GM21528 (cell line): Measurements from ENCODE around the gene FES.
"Not testable (repeated sequence)": the region's sequence is repeated elsewhere in the genome, so short reads cannot be mapped to it uniquely, and the experiment has no call there.

Experiments used
- ATAC-seq: cut with Tn5 transposase; IDR thresholded peaks from one replicate; pipeline ENCODE4 v1.9.1; 2021; ENCODE audit warnings: mild to moderate bottlenecking, moderate library complexity; ENCODE audit not compliant: unreplicated experiment, low FRiP score

FES gene

DNA sequence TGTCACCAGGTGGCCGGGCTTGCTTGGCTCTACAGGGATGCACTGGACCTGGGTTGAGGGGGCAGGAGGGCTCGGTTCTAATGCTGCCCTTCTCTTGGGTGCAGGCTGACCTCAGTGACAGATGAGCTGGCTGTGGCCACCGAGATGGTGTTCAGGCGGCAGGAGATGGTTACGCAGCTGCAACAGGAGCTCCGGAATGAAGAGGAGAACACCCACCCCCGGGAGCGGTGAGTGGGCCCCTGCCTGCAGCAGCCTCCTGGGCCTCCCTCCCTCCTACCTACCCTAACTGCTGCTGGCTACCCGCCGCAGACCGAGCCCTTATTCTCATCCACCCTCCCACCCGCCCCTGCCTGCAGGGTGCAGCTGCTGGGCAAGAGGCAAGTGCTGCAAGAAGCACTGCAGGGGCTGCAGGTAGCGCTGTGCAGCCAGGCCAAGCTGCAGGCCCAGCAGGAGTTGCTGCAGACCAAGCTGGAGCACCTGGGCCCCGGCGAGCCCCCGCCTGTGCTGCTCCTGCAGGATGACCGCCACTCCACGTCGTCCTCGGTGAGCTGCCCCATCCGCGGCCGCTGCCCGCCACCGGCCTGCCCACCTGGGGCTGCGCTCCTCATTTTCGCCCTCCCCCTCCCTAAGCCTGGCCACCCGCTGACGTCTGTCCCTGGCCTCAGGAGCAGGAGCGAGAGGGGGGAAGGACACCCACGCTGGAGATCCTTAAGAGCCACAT, 5.6 kb downstream of the FES start:
- ATAC-seq = no peak

DNA sequence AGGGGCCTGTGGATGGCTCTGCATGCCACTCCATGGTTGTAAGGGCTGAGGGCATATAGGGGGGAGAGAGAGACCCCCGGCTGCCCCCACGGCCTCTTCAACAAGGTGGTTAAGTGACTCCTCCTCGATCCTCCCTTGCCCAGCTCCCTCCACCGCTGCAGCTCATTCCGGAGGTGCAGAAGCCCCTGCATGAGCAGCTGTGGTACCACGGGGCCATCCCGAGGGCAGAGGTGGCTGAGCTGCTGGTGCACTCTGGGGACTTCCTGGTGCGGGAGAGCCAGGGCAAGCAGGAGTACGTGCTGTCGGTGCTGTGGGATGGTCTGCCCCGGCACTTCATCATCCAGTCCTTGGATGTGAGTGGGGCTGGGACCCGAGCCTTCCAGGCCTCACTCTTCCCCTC, 6.5 kb downstream of the FES start:
- ATAC-seq = no peak

DNA sequence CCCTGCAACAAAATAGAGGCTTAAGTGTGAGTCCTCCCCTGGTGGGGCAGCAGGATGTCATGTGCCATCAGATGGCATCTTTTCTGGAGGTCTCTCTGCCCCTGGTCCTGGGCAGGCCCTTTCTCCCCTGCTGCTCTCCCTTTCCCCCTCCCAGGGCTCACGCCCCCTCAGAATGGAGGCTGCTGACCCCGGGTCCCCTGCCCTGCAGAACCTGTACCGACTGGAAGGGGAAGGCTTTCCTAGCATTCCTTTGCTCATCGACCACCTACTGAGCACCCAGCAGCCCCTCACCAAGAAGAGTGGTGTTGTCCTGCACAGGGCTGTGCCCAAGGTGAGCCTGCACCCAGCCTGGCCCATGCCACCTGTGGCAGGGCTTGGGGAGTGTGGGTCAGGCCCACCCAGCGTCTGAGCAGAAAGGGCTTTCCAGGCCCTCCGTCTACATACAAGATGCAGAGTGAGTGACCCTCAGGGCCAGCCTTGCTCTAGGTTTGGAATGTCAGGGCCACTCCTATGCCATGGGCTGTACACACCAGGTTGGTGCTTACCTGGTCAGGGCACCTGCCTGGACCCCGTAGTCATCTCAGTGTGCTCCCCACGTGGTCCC, 7.1 kb downstream of the FES start:
- no peak for ATAC-seq

DNA sequence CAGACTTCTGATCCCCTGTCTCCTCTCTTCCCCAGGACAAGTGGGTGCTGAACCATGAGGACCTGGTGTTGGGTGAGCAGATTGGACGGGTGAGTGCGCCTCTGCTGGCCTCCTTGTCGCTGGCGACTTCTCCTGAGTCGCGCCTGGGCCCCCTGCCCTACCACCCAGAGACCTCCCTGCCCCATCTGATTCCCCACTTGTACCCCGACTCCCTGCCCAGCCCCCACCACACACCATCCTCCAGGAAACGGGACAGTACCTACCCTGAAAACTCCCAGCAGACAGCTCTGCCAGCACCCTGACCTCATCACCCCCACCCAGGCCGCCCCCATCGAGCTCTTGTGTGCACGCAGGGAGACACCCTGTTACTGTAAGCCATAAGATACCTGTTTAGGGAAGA, 7.7 kb downstream of the FES start:
- ATAC-seq = no peak

DNA sequence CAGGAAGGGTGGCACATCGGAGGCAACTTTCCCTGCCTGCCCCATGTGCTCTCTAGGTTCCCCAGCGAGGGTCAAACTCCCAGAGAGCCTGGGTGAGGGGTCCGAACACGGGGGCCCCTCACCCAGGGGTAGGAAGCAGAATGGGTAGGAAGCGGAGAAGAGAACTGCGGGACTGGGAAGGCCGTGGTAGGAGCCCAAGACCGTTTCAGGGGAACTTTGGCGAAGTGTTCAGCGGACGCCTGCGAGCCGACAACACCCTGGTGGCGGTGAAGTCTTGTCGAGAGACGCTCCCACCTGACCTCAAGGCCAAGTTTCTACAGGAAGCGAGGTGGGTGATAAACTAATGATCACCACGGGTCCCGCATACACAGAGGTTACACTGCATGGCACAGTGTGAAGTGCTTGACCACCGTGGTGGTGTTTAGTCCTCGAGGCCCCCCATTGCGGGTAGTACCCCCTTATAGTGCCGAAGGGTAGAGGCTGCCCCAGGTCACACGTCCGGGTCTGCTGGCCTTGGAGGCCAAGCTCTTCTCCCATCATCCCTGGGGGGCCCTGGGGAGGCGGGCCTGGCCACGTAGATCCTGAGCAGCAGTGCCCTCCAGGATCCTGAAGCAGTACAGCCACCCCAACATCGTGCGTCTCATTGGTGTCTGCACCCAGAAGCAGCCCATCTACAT, 8.3 kb downstream of the FES start:
- ATAC-seq = no peak

DNA sequence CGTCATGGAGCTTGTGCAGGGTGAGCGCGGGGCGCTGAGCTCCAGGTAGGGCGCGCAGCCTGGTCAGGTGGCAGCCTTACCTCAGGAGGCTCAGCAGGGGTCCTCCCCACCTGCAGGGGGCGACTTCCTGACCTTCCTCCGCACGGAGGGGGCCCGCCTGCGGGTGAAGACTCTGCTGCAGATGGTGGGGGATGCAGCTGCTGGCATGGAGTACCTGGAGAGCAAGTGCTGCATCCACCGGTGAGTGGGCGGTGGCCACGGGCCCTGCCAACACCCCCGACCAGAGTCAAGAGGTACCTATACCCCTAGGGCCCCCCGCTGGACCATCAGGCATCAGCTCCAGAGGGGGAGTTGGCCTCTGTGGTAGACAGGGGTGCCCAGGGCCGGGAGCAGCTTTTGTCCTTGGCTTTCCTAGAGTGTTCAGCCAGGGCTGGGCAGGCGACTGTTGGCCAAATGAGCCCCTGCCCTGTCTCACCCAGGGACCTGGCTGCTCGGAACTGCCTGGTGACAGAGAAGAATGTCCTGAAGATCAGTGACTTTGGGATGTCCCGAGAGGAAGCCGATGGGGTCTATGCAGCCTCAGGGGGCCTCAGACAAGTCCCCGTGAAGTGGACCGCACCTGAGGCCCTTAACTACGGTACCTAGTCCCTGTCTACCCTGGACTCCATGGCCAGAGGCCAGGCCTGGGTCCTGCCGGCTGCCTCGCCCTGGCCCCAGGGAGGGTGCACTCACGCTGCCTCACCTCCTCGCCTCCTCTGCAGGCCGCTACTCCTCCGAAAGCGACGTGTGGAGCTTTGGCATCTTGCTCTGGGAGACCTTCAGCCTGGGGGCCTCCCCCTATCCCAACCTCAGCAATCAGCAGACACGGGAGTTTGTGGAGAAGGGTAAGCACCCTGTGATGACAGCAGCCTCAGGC, 9.1 kb downstream of the FES start:
- no peak for ATAC-seq

DNA sequence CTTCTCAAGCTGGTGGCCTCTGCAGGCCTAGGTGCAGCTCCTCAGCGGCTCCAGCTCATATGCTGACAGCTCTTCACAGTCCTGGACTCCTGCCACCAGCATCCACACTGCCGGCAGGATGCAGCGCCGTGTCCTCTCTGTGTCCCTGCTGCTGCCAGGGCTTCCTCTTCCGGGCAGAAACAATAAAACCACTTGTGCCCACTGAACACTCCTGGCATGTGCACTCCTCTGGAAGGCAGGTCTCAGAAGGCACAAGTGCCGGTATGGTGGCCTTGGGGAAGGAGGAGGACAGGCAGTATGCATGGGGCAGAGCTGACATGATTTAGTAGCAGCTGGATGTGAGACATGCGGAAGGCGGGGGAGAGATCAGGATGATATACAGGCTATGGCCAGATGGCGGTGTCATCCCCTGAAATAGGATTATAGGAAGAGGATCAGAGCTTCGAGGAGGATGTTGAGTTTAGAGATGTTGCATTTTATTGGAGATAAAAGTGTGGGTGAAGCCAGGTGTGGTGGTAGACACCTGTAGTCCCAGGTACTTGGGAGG, 11.3 kb downstream of the FES start:
- ATAC-seq = no peak

DNA sequence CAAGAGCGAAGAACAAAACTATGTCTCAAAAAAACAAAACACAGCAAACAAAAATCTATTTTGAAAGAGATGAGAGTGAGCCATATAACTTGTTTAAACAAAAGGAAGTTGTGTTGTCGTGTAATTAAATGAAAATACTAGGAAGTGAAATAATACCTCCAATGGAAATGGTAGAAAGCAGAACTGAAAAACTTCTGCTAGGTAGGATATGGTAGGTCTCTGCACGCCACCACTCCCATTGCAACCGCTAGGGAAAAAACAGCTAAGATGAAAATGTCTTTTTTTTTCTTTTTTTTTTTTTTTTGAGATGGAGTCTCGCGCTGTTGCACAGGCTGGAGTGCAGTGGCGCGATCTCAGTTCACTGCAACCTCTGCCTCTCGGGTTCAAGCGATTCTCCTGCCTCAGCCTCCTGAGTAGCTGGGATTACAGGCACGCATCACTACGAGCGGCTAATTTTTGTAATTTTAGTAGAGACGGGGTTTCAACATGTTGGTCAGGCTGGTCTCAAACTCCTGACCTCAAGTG, 12.9 kb downstream of the FES start:
- ATAC-seq = not testable (repeated sequence)

DNA sequence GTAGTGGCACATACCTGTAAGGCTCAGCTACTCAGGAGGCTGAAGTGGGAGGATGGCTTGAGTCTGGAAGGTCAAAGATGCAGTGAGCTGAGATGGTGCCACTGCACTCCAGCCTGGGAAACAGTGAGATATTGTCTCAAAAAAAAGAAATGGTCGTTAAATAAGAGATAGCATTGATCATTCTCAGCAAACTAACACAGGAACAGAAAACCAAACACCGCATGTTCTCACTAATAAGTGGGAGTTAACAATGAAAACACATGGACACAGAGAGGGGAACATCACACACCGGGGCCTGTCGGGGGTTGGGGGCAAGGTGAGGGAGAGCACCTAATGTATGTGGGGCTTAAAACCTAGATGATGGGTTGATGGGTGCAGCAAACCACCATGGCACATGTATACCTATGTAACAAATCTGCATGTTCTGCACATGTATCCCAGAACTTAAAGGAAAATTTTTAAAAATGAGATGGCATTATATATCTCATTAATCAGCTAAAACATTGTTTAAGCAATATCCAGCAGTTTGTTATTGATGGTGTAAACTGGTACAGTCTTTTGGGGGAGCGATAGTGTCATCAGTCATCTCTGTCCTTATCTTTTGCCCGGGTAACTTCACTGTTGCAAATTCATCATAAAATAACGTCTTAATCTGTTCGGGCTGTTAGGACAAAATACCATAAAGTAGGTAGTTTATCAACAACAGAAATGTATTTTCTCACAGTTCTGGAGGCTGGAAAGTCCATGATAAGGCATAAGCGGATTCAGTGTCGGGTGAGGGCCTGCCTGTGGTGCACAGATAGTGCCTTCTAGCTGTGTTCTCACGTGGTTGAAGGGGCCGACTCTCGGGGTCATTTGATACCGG, 17.1 kb downstream of the FES start:
- no peak for ATAC-seq

DNA sequence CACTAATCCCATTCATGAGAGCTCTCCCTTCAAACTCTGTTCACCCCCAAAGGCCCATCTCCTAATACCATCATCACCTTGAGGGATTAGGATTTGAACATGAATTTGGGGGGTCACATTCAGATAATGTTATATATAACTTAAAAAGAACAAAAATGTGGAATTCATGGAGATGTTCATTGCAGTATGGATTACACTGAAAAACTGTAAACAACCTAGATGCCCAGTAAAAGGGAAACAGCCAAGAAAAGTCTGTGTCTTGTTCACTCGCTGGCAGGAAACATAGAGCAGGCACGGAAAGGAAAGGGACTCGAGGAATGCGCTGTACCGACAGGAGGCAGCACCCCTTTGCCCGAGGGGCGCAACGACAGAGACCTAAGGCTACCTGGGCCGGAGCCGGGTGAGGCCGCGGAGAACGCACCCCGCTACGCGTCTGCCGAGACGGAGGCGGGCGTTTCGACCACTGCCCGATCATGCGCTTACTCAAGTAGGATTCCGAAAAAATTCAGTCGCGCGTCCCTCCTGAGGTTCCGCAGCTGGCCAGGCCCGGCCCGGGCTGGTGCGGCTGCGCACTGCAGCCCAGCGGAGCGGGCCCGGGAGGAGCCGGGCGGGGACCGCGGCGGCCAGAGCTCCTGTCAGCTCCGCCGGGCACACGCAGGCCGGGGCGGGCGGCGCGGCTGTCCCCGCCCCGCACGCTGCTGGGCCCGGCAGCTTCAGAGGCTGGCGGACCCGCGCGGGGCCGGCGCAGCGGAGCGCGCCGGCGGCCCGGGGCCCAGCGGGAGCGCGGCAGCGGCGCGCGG, 17.9 kb downstream of the FES start:
- ATAC-seq = peak; percentile 72

DNA sequence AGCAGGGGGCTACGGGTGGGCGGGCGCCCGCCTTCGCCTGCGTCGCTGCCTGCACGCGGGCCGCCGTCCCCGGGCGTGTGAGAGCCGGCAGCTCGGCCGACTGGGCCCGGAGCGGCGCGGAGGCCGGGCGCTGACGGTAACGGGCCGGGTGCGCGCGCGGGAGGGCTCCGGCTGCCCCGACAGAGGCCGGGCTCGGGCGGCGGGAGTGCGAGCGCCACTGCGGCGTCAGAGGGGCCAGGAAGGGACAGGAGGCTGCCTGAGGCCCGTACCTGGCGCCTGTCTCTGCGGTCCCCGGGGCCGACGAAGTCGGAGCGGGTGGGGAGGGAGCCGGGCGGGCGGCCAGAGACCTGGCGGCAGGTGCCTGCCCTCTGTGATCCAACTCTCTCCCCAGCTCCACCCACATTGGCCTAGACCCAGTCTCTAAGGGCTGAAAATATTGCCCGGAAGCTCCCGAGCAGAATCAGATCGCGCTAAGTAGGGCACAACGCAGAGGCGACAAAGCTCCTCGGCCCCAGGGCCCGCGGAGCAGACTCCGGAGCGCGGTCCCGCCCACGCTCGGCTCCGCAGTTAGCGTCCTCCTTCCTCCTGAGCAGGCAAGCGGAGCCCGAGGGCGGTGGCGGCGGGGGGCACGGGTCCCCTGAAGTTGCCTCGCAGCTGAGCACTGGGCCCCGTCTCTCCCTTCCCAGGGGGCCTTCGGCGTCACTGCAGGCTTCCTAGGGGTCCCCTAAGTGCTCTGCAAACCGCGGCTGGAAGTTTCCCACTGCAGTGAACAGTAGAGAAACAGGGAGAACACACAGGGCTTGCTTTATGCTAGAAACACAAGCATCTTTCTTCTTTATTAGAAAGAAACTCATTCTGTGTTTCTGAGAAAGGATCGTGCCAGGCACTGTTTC, 18.8 kb downstream of the FES start, which contains the start of gene MAN2A2:
Gene MAN2A2, plus strand, starts transcription at position 463 of the 893 bp plus-strand sequence. CDS start 906 bp downstream, outside the sequence.
- peak; percentile 56 for ATAC-seq

DNA sequence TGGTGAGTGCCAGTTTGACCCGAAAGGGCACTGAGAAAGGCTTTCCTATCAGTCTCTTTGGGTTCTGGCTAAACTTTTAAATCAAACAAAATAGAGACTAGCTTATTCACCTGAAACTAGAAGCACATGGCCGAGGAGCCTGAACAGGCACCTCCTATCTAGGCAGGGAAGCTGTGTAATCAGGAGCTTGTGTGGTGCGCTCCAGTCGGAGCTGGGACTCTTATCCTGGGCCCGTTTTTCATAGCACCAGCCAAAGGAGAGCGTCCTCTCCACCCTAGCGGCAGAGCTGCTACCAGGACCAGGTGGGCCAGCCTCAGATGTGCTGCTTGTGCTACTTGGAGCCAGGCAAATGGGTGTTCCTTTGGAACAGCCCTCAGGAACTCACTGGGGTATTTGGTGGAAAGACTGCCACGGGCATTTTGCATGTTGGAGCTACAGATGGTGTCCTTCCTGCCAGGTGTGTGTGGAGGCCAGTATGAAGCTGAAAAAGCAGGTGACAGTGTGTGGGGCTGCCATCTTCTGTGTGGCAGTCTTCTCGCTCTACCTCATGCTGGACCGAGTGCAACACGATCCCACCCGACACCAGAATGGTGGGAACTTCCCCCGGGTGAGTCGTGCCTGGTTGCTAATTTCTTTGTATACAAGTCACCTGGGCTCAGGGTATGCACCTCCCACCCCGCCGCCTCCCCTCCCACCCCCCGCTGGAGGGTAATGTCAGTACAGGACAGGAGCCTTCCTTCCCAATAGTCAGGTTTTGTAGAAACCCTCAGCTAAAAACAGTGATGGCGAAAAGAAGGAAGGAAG, 19.6 kb downstream of the FES start:
- no peak for ATAC-seq

DNA sequence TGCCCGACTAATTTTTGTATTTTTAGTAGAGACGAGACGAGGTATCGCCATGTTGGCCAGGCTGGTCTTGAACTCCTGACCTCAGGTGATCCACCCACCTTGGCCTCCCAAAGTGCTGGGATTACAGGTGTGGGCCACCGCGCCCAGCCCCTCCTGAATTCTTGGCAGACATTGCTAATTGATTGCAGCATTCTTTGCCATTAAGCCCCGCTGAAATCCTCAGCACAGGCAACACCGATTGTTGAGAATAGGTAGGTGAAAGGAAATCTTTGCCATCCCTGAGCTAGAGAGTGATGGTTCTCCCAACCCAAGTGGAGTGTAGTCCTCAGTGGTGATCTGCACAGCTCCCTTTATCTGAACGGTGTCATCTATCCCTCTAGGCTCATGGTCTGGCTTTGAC, 20.4 kb downstream of the FES start:
- ATAC-seq = no peak

DNA sequence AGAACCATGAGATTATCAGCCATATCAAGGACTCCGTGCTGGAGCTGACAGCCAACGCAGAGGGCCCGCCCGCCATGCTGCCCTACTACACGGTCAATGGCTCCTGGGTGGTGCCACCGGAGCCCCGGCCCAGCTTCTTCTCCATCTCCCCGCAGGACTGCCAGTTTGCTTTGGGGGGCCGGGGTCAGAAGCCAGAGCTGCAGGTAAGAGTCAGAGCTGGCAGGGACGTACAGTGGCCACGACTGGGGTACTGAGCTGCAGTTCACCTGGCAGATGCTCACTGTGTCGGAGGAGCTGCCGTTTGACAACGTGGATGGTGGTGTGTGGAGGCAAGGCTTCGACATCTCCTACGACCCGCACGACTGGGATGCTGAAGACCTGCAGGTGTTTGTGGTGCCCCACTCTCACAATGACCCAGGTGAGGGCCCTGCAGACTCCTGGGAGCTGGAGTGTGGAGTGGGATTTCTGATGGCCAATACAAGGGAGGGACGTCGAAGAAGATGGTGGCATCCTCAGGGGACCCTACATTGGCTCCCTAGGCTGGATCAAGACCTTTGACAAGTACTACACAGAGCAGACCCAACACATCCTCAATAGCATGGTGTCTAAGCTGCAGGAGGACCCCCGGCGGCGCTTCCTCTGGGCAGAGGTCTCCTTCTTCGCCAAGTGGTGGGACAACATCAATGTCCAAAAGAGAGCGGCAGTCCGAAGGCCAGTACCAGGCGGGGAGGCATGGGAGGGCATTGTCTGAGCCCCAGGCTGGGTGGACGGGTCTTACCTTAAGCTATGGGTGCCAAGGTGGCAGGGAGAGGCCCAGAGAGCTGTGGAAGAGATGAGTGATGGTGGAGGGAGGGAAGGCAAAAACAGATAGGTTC, 21.2 kb downstream of the FES start:
- ATAC-seq = no peak

DNA sequence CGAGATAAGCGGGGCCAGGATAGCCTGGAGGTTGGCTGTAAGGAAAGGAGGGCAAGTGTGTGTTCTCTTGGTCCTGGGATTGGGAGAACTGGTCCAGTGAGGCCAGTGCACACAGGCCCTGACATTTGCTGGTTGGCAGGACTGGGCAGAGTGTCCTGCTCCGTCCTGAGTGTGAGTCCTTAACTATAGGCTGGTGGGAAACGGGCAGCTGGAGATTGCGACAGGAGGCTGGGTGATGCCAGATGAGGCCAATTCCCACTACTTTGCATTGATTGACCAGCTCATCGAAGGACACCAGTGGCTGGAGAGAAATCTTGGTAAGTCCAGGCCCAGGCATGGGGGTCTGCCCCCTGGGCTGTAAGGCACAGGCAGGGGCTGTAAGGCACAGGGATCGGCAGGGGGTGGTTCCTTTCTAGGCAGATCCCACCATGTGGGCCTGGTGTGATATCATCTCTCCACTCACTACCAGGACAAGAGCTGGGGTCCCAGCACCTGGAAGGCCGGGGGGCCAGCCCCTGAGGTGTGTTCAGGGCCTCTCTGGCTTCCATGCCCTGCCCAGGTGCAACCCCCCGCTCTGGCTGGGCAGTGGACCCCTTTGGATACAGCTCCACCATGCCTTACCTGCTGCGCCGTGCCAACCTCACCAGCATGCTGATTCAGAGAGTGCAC, 22.0 kb downstream of the FES start:
- no peak for ATAC-seq
